ENCODE measurements around the gene B4GALT1. TPM values are rescaled to one million over a fixed set of nuclear protein-coding genes. Genes with fewer than 3 reads are reported as not detected.

Gene B4GALT1
- total and polyA plus RNA-seq, 2 of the 8 experiments (the other 6 are each of a cell fraction or from before 2014, with no cell fraction given), result 12.8 to 18.2 TPM

GRCh38 chr9:33190021-33190705 lies 23.0 kb upstream of the B4GALT1 start (continued):
- no peak for TF ChIP-seq CHD7 (IDR thresholded peaks at IDR 0.05; ENCODE audit: insufficient replicate concordance, low read length)
- no peak for TF ChIP-seq YY1 (IDR thresholded peaks at IDR 0.05; ENCODE audit: low read depth, low read length)
- no peak for TF ChIP-seq SUZ12 (IDR thresholded peaks at IDR 0.05; ENCODE audit: low read length)
- TF ChIP-seq SP4 (IDR thresholded peaks at IDR 0.05; ENCODE audit: low read length), result no peak
- no peak for TF ChIP-seq SP1 (IDR thresholded peaks at IDR 0.05; ENCODE audit: low read depth, low read length)
- TF ChIP-seq MAFK (IDR thresholded peaks at IDR 0.05; ENCODE audit: low read depth, low read length), result no peak
- no peak for TF ChIP-seq BACH1 (IDR thresholded peaks at IDR 0.05; ENCODE audit: low read length)
- no peak for TF ChIP-seq CBX8 (IDR thresholded peaks at IDR 0.05; ENCODE audit: borderline replicate concordance, low read depth, low read length)
- no peak for TF ChIP-seq MAX (IDR thresholded peaks at IDR 0.05)
